ENCODE results near the gene RAD17. TPM values are rescaled to one million over a fixed set of nuclear protein-coding genes. Genes with fewer than 3 reads are reported as not detected.
"Not testable (repeated sequence)": the region's sequence is repeated elsewhere in the genome, so short reads cannot be mapped to it uniquely, and the experiment has no call there.

RAD17 gene
- total RNA-seq, 1 donor from 2014 or later, result 22.0 TPM

- DNase-seq (ENCODE audit: low spot score); intact Hi-C loops (cut with DNase I): not testable (repeated sequence)
These were observed 80.9 kb downstream of the RAD17 start for GRCh38 chr5:69450527-69450926.

DNA sequence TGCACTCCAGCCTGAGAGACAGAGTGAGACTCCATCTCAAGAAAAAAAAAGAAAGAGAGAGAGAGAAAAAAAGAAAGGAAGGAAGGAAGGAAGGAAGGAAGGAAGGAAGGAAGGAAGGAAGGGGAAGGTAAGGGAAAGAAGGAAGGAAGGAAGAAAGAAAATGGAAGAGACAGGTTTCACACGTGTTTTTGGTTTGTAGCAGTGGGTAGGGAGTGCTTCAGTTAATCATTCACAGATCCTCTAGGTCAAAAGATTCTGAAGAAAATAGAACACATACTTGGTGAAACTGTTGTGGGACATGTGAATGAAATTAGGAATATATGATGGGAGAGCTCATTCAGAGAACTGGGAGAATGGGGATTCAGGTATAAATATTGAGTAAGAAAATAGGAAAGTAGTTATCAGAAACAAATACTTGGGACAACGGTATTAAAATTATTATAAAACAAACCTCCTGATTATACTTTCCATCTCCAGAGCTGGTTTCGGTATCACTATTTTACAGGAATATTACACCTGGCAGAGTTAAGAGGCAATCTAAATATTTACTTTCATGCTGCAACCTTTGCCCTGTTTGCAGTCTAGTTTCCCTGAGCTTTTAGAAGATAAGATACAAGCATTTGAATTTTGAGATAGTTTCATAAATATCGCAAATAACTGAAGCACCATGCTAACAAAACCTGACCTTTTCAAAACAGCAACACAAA, 82.5 kb downstream of the RAD17 start:
- intact Hi-C loops (cut with DNase I), result no loop called here

DNA sequence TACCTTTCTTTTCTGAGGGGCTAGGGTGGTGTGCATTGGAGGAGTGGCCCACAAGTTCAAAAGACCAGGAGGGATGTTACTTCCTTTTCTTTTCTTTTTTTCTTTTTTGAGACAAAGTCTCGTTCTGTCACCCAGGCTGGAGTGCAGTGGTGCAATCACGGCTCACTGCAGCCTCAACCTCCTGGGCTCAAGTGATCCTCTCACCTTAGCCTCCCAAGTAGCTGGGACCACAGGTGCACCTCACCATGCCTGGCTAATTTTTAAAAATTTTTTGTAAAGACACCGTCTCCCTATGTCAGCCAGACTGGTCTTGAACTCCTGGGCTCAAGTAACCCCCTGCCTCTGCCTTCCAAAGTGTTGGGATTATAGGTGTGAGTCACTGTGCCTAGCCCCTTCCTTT, 83.9 kb downstream of the RAD17 start:
- intact Hi-C loops (cut with DNase I); DNase-seq (ENCODE audit: low spot score): not testable (repeated sequence)

More for the DNA sequence above, 82.5 kb downstream of the RAD17 start:
- no peak for DNase-seq (ENCODE audit: low spot score)

- intact Hi-C loops (cut with DNase I), result no loop called here
These were observed 85.0 kb downstream of the RAD17 start for GRCh38 chr5:69454460-69455249.

GRCh38 chr5:69455428-69455988, 85.9 kb downstream of the RAD17 start:
- intact Hi-C loops (cut with DNase I); DNase-seq (ENCODE audit: low spot score): not testable (repeated sequence)

More at GRCh38 chr5:69454460-69455249, 85.0 kb downstream of the RAD17 start:
- DNase-seq (ENCODE audit: low spot score), result no peak

DNA sequence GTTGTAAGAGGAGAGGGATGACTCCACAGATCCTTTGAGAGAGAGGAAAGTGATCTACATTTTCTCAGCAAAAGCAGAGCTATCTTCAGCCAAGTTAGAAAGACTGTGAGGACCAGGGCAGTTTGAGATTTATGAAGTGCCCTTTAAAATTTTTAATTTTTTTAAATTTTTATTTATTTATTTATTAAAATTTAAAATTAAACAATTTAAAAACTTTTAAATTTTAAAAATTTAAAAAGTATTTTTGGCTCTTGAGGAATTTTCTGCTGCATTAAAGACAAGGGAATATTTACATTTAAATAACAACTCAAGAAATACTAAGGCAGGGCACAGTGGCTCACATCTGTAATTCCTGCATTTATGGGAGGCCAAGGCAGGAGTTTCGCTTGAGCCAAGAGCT, 92.6 kb downstream of the RAD17 start:
- intact Hi-C loops (cut with DNase I), result no loop called here
- no peak for DNase-seq (ENCODE audit: low spot score)

Other genes with a start within 250 kb of the RAD17 start
- gene CCNB1, start 202.7 kb upstream of the RAD17 start, total RNA-seq, result 2.1 TPM
- gene CENPH, start 180.2 kb upstream of the RAD17 start, total RNA-seq, result 2.9 TPM
- gene CDK7, start 134.9 kb upstream of the RAD17 start, total RNA-seq, result 13.3 TPM
- gene CCDC125, start 37.0 kb upstream of the RAD17 start, total RNA-seq, result 2.9 TPM
- gene AK6, start 298 bp upstream of the RAD17 start, total RNA-seq, result 35.1 TPM
- gene TAF9, start 298 bp upstream of the RAD17 start, total RNA-seq, result 44.2 TPM
- 0.62 TPM for gene MARVELD2, start 45.3 kb downstream of the RAD17 start, total RNA-seq
- 0.51 TPM for gene OCLN, start 123.0 kb downstream of the RAD17 start, total RNA-seq
- 11.1 TPM for gene GTF2H2C, start 190.4 kb downstream of the RAD17 start, total RNA-seq

Measured in cardiac septum (tissue), 1 donor.